Stimulated activated CD4-positive, alpha-beta T cell treated with anti-CD3 and anti-CD28 coated beads, Interleukin-2, amount 100 ng/mL, for 48 hours (primary cell): Measurements from ENCODE around the gene PAOX.
"Not testable (repeated sequence)": the region's sequence is repeated elsewhere in the genome, so short reads cannot be mapped to it uniquely, and the experiment has no call there.

Source experiments
- DNase-seq, 2 donors: peaks; one replicate each; pipeline ENCODE4 v3.0.0-alpha.2; 2020

Gene PAOX

GRCh38 chr10:133411523-133412380 is 32.7 kb downstream of the PAOX start:
- DNase-seq = no peak

- DNase-seq = no peak
These were observed 33.3 kb downstream of the PAOX start for GRCh38 chr10:133412381-133412711.

- not testable (repeated sequence) for DNase-seq
These were observed 35.3 kb downstream of the PAOX start for GRCh38 chr10:133414401-133414800.

GRCh38 chr10:133415752-133416151 is 36.7 kb downstream of the PAOX start:
- DNase-seq = no peak

GRCh38 chr10:133418289-133418993 is 39.4 kb downstream of the PAOX start:
- no peak for DNase-seq

GRCh38 chr10:133419211-133419950 is 40.3 kb downstream of the PAOX start:
- DNase-seq = no peak

- no peak for DNase-seq
These were observed 41.0 kb downstream of the PAOX start for GRCh38 chr10:133420028-133420427.

- no peak for DNase-seq
These were observed 41.5 kb downstream of the PAOX start for GRCh38 chr10:133420579-133420978.

- DNase-seq = no peak
These were observed 42.5 kb downstream of the PAOX start for GRCh38 chr10:133421336-133422222.

- no peak for DNase-seq
These were observed 43.3 kb downstream of the PAOX start for GRCh38 chr10:133422223-133422806.

- DNase-seq = no peak
These were observed 44.0 kb downstream of the PAOX start for GRCh38 chr10:133422807-133423771.

GRCh38 chr10:133424102-133424501 is 45.0 kb downstream of the PAOX start:
- DNase-seq = not testable (repeated sequence)

GRCh38 chr10:133424601-133425000 is 45.5 kb downstream of the PAOX start, which contains the start of gene SPRN:
Gene SPRN (minus strand): TSS chr10:133424625. CDS start chr10:133423681, 944 bp downstream.
- DNase-seq = not testable (repeated sequence)

- DNase-seq = not testable (repeated sequence)
These were observed 50.5 kb downstream of the PAOX start for GRCh38 chr10:133429571-133429970.

GRCh38 chr10:133431888-133432613 is 53.0 kb downstream of the PAOX start:
- DNase-seq = not testable (repeated sequence)

GRCh38 chr10:133432789-133433188 is 53.7 kb downstream of the PAOX start:
- DNase-seq = not testable (repeated sequence)

- DNase-seq = no peak
These were observed 59.7 kb downstream of the PAOX start for GRCh38 chr10:133438711-133439273.

GRCh38 chr10:133439517-133440461 is 60.7 kb downstream of the PAOX start:
- DNase-seq = no peak
